CD4-positive, alpha-beta T cell treated with Interleukin-21 for 1 hour (primary cell): ENCODE measurements around the gene INPP5F.

Experiments used
- DNase-seq: peaks from one replicate; pipeline ENCODE4 v3.0.0-alpha.2; 2020

Gene INPP5F

GRCh38 chr10:119725828-119726675 is at the start of gene INPP5F:
Gene INPP5F, plus strand, starts transcription at chr10:119726050. Its CDS starts 213 bp downstream, at chr10:119726263.
- peak; percentile 99 for DNase-seq

GRCh38 chr10:119677126-119677525 is 48.7 kb upstream of the INPP5F start:
- no peak for DNase-seq

- DNase-seq: no peak
These were observed 47.7 kb upstream of the INPP5F start for GRCh38 chr10:119677904-119678755.

GRCh38 chr10:119679480-119679829 is 46.4 kb upstream of the INPP5F start:
- no peak for DNase-seq

- no peak for DNase-seq
These were observed 45.8 kb upstream of the INPP5F start for GRCh38 chr10:119680050-119680449.

GRCh38 chr10:119680650-119681081 is 45.2 kb upstream of the INPP5F start:
- DNase-seq: no peak

- DNase-seq: peak; percentile 84
These were observed 39.2 kb upstream of the INPP5F start for GRCh38 chr10:119686465-119687191.

GRCh38 chr10:119687192-119688032 is 38.4 kb upstream of the INPP5F start:
- DNase-seq: no peak

- DNase-seq: no peak
These were observed 37.8 kb upstream of the INPP5F start for GRCh38 chr10:119688033-119688508.

- DNase-seq: no peak
These were observed 36.8 kb upstream of the INPP5F start for GRCh38 chr10:119689016-119689580.

GRCh38 chr10:119691726-119692125 is 34.1 kb upstream of the INPP5F start:
- DNase-seq: no peak

GRCh38 chr10:119693262-119693957 is 32.4 kb upstream of the INPP5F start:
- DNase-seq: no peak

GRCh38 chr10:119694608-119695007 is 31.2 kb upstream of the INPP5F start:
- DNase-seq: no peak

GRCh38 chr10:119700321-119700954 is 25.4 kb upstream of the INPP5F start:
- no peak for DNase-seq

GRCh38 chr10:119701861-119702260 is 24.0 kb upstream of the INPP5F start:
- no peak for DNase-seq

- DNase-seq: no peak
These were observed 23.3 kb upstream of the INPP5F start for GRCh38 chr10:119702583-119702982.

- DNase-seq: peak; percentile 17
These were observed 21.8 kb upstream of the INPP5F start for GRCh38 chr10:119703903-119704508.

GRCh38 chr10:119705434-119705831 is 20.4 kb upstream of the INPP5F start:
- peak; percentile 8 for DNase-seq

- no peak for DNase-seq
These were observed 19.1 kb upstream of the INPP5F start for GRCh38 chr10:119706521-119707278.
